ENCODE data around the gene LRP2. TPM values are rescaled to one million over a fixed set of nuclear protein-coding genes. Genes with fewer than 3 reads are reported as not detected.

Gene LRP2
- total and polyA plus RNA-seq, 8 donors, result under 0.01 to 0.92 (median 0.28) TPM; not detected in 3

- H3K27me3 ChIP-seq, result no peaks in the 10 kb centered on the region
- TF ChIP-seq POLR2A (IDR thresholded peaks at IDR 0.05), result no peak
- no peak for TF ChIP-seq CTCF (IDR thresholded peaks at IDR 0.05)
- 80 to 88% (median 85%) methylated on average over 4 of the region's 4 CpGs for WGBS, 5 donors
- no peak for DNase-seq
- intact Hi-C loops (cut with DNase I; ENCODE audit: low total_unique reads), result no loop called here
- no peaks in the 10 kb centered on the region for H3K4me1 ChIP-seq
- no peak overlapping the region for H3K27ac ChIP-seq
- no peaks in the 10 kb centered on the region for H3K9me3 ChIP-seq
- no peaks in the 10 kb centered on the region for H3K36me3 ChIP-seq
- H3K4me3 ChIP-seq, result no peak overlapping the region
Observed at GRCh38 chr2:169247211-169247610, 115.1 kb downstream of the LRP2 start.

GRCh38 chr2:169240405-169240804 lies 121.9 kb downstream of the LRP2 start:
- no peaks in the 10 kb centered on the region for H3K27me3 ChIP-seq
- TF ChIP-seq EP300 (IDR thresholded peaks at IDR 0.05), result no peak
- TF ChIP-seq CTCF (IDR thresholded peaks at IDR 0.05), result no peak
- TF ChIP-seq POLR2AphosphoS5 (IDR thresholded peaks at IDR 0.05), result no peak
- TF ChIP-seq POLR2A (IDR thresholded peaks at IDR 0.05), result no peak
- WGBS, 5 donors, result 62 to 94% (median 70%) methylated on average over 1 of the region's 1 CpG
- H3K36me3 ChIP-seq, result no peaks in the 10 kb centered on the region
- intact Hi-C loops (cut with DNase I; ENCODE audit: low total_unique reads), result no loop called here
- H3K27ac ChIP-seq, result no peak overlapping the region
- no peaks in the 10 kb centered on the region for H3K9me3 ChIP-seq
- DNase-seq, result no peak
- H3K4me1 ChIP-seq, result no peaks in the 10 kb centered on the region
- H3K4me3 ChIP-seq, result no peak overlapping the region

GRCh38 chr2:169237939-169238338 lies 124.4 kb downstream of the LRP2 start:
- no peak for DNase-seq
- intact Hi-C loops (cut with DNase I; ENCODE audit: low total_unique reads), result no loop called here
- Histone ChIP-seq H3K9me3 (no peaks in the 10 kb centered on the region), H3K27ac (no peak overlapping the region), H3K4me3 (no peak overlapping the region), H3K36me3 (no peaks in the 10 kb centered on the region), H3K27me3 (no peaks in the 10 kb centered on the region), H3K4me1 (no peaks in the 10 kb centered on the region)
- TF ChIP-seq POLR2AphosphoS5 (IDR thresholded peaks at IDR 0.05), result no peak
- TF ChIP-seq POLR2A (IDR thresholded peaks at IDR 0.05), result no peak
- no peak for TF ChIP-seq CTCF (IDR thresholded peaks at IDR 0.05)
- no peak for TF ChIP-seq EP300 (IDR thresholded peaks at IDR 0.05)
- 84 to 87% (median 85%) methylated on average over 6 of the region's 6 CpGs for WGBS, 5 donors

GRCh38 chr2:169237286-169237685 lies 125.0 kb downstream of the LRP2 start:
- H3K27ac ChIP-seq, result no peak overlapping the region
- H3K4me1 ChIP-seq, result no peaks in the 10 kb centered on the region
- no peak for DNase-seq
- no peaks in the 10 kb centered on the region for H3K27me3 ChIP-seq
- H3K9me3 ChIP-seq, result no peaks in the 10 kb centered on the region
- 23 to 41% (median 31%) methylated on average over 2 of the region's 2 CpGs for WGBS, 5 donors
- no peaks in the 10 kb centered on the region for H3K36me3 ChIP-seq
- TF ChIP-seq POLR2A (IDR thresholded peaks at IDR 0.05), result no peak
- TF ChIP-seq EP300 (IDR thresholded peaks at IDR 0.05), result no peak
- TF ChIP-seq POLR2AphosphoS5 (IDR thresholded peaks at IDR 0.05), result no peak
- TF ChIP-seq CTCF (IDR thresholded peaks at IDR 0.05), result no peak
- H3K4me3 ChIP-seq, result no peak overlapping the region
- intact Hi-C loops (cut with DNase I; ENCODE audit: low total_unique reads), result no loop called here

Measured in stomach (tissue), 9 donors.